Keratinocyte (primary cell): ENCODE data around the gene DCHS1. TPM values are rescaled to one million over a fixed set of nuclear protein-coding genes. Genes with fewer than 3 reads are reported as not detected.
A peak's percentile ranks its signal among the peaks of the same experiment; 100 is the strongest.

Source experiments
- DNase-seq: peaks from one replicate; pipeline ENCODE4 v3.0.0-alpha.2; 2011; ENCODE audit warnings: low read depth, missing footprints, low spot score
- FAIRE-seq: peaks from 2 replicates; lab custom pipeline; 2011; peaks lifted over from hg19 to GRCh38; lab: Jason Lieb, UNC
- H2AFZ ChIP-seq: 2 replicates; pipeline ENCODE4 v1.6.0; 2012; ENCODE audit warnings: low read length, control low read depth, inconsistent platforms; ENCODE audit not compliant: control insufficient read depth
- H3K27ac ChIP-seq: 2 replicates; pipeline ENCODE4 v1.5.1; 2011; ENCODE audit warnings: low read length; ENCODE audit not compliant: control insufficient read depth, insufficient read depth
- H3K27me3 ChIP-seq: 3 replicates; pipeline ENCODE4 v1.6.0; 2011; ENCODE audit warnings: low read length; ENCODE audit not compliant: control insufficient read depth, insufficient read depth; ENCODE audit errors: extremely low read depth
- H3K36me3 ChIP-seq, 2 experiments: 2 replicates in 1 of 2; 3 replicates in 1 of 2; pipeline ENCODE4 v1.5.1; 2011; ENCODE audit warnings: low read length in 2 of 2, mild to moderate bottlenecking in 1 of 2; ENCODE audit not compliant: control insufficient read depth in 2 of 2, insufficient read depth in 2 of 2; ENCODE audit errors: extremely low read depth in 1 of 2
- H3K4me1 ChIP-seq: 3 replicates; pipeline ENCODE4 v1.5.1; 2011; ENCODE audit warnings: low read length; ENCODE audit not compliant: control insufficient read depth, insufficient read depth; ENCODE audit errors: extremely low read depth
- H3K4me2 ChIP-seq: 3 replicates; pipeline ENCODE4 v1.6.0; 2011; ENCODE audit warnings: low read depth, low read length; ENCODE audit not compliant: control insufficient read depth, insufficient read depth; ENCODE audit errors: extremely low read depth
- H3K4me3 ChIP-seq, 3 experiments: fragments of 200-600 bp in 1 of 3; sonication (generic) in 1 of 3; 2 replicates in 2 of 3; 3 replicates in 1 of 3; pipeline ENCODE4 v1.5.1; 2011 to 2016; ENCODE audit warnings: low read length in 3 of 3, mild to moderate bottlenecking in 3 of 3, control low read depth in 2 of 3, inconsistent platforms in 1 of 3, low read depth in 1 of 3, mixed read lengths in 1 of 3, mixed run types in 1 of 3, moderate library complexity in 1 of 3; ENCODE audit not compliant: control insufficient read depth in 2 of 3, insufficient read depth in 2 of 3; ENCODE audit errors: extremely low read depth in 1 of 3
- H3K79me2 ChIP-seq: 2 replicates; pipeline ENCODE4 v1.6.0; 2012; ENCODE audit warnings: low read length; ENCODE audit not compliant: control insufficient read depth, insufficient read depth
- H3K9ac ChIP-seq: 3 replicates; pipeline ENCODE4 v1.6.0; 2011; ENCODE audit warnings: low read length; ENCODE audit not compliant: control insufficient read depth, insufficient read depth; ENCODE audit errors: extremely low read depth
- H3K9me1 ChIP-seq: 3 replicates; pipeline ENCODE4 v1.6.0; 2011; ENCODE audit warnings: low read length; ENCODE audit not compliant: control insufficient read depth, insufficient read depth; ENCODE audit errors: extremely low read depth
- H3K9me3 ChIP-seq: 2 replicates; pipeline ENCODE4 v1.5.1; 2012; ENCODE audit warnings: low read depth, low read length; ENCODE audit not compliant: control insufficient read depth
- H4K20me1 ChIP-seq: 3 replicates; pipeline ENCODE4 v1.6.0; 2011; ENCODE audit warnings: low read length; ENCODE audit not compliant: control insufficient read depth, insufficient read depth; ENCODE audit errors: extremely low read depth
- CTCF ChIP-seq, 3 experiments: IDR thresholded peaks in 1 of 3; conservative IDR thresholded peaks in 1 of 3; optimal IDR thresholded peaks in 1 of 3; 2 replicates in 2 of 3; 3 replicates in 1 of 3; pipeline versions ENCODE3 to v1.5.1; 2011; ENCODE audit warnings: low read length in 3 of 3, mild to moderate bottlenecking in 3 of 3, moderate library complexity in 2 of 3, control low read depth in 1 of 3, inconsistent platforms in 1 of 3; ENCODE audit not compliant: insufficient read depth in 2 of 3; ENCODE audit errors: extremely low read depth in 1 of 3
- EZH2 ChIP-seq: IDR thresholded peaks from one replicate; pipeline ENCODE4 v1.6.1; 2012; ENCODE audit warnings: inconsistent platforms, mild to moderate bottlenecking, low read length, moderate library complexity
- dilution Hi-C: fragments of 300-500 bp; cut with MboI; formaldehyde crosslinking; loops from one replicate; pipeline ENCODE4 v1.7.0; 2020; ENCODE audit warnings: low sequenced_read_pairs; ENCODE audit not compliant: extremely low pct_ligation_motif_present
- polyA plus RNA-seq, 5 experiments: library from polyadenylated mRNA; depleted of rRNA in 3 of 5; stranded (reverse) in 3 of 5; stranded (forward) in 1 of 5; unstranded in 1 of 5; fragments of >200 nt; gene quantifications; 1 replicate in 1 of 5; 2 replicates in 3 of 5; 3 replicates in 1 of 5; pipeline versions ENCODE4 v1.2.1 to v1.2.3, GENCODE V29; 2011 to 2012; ENCODE audit warnings: missing spikeins in 2 of 5, low read depth in 1 of 5, low replicate concordance in 1 of 5

DCHS1 gene
- polyA plus RNA-seq, 1 donor (not counting 4 experiments of a cell fraction or from before 2014, with no cell fraction given) = 0.03 TPM

GRCh38 chr11:6608011-6608410, 47.6 kb downstream of the DCHS1 start:
- no peak overlapping the region for H3K4me3 ChIP-seq
- DNase-seq (no peak), FAIRE-seq (no peak)
- no peak overlapping the region for H2AFZ ChIP-seq
- H3K9me3 ChIP-seq = no peaks in the 10 kb centered on the region
- dilution Hi-C loops = no loop called here
- peaks cover 43% of the 10 kb centered on the region for H3K4me1 ChIP-seq
- no peaks in the 10 kb centered on the region for H3K27me3 ChIP-seq
- H3K4me2 ChIP-seq = no peak overlapping the region
- H4K20me1 ChIP-seq = no peaks in the 10 kb centered on the region
- no peak overlapping the region for H3K9ac ChIP-seq
- no peak for TF ChIP-seq CTCF (optimal IDR thresholded peaks at IDR 0.05 in 1 of 3, IDR thresholded peaks at IDR 0.05 in 1 of 3, conservative IDR thresholded peaks at IDR 0.05 in 1 of 3; ENCODE audit: extremely low read depth in 1 of 3, insufficient read depth in 2 of 3, low read length in 3 of 3)
- TF ChIP-seq EZH2 = no peak
- H3K79me2 ChIP-seq = peaks cover 64% of the 10 kb centered on the region
- H3K9me1 ChIP-seq = no peaks in the 10 kb centered on the region
- H3K27ac ChIP-seq = no peak overlapping the region
- H3K36me3 ChIP-seq = peaks cover 27 to 39% of the 10 kb centered on the region in 2 experiments

- Histone ChIP-seq H3K36me3 (peaks cover 27 to 39% of the 10 kb centered on the region in 2 experiments), H3K9me3 (no peaks in the 10 kb centered on the region), H3K9me1 (no peaks in the 10 kb centered on the region), H3K4me3 (no peak overlapping the region), H3K9ac (peak overlapping the region; percentile 10), H4K20me1 (no peaks in the 10 kb centered on the region), H3K4me2 (peak overlapping the region; percentile 79), H3K79me2 (peaks cover 71% of the 10 kb centered on the region), H2AFZ (no peak overlapping the region), H3K27me3 (no peaks in the 10 kb centered on the region), H3K4me1 (peaks cover 42% of the 10 kb centered on the region), H3K27ac (peak overlapping the region; percentile 61)
- dilution Hi-C loops = no loop called here
- DNase-seq (no peak), FAIRE-seq (no peak)
- TF ChIP-seq CTCF (optimal IDR thresholded peaks at IDR 0.05 in 1 of 3, IDR thresholded peaks at IDR 0.05 in 1 of 3, conservative IDR thresholded peaks at IDR 0.05 in 1 of 3; ENCODE audit: extremely low read depth in 1 of 3, insufficient read depth in 2 of 3, low read length in 3 of 3) = no peak
- TF ChIP-seq EZH2 = no peak
These were observed 48.3 kb downstream of the DCHS1 start for GRCh38 chr11:6607190-6607795.
